ENCODE data around the gene TMC1.

TMC1 gene

DNA sequence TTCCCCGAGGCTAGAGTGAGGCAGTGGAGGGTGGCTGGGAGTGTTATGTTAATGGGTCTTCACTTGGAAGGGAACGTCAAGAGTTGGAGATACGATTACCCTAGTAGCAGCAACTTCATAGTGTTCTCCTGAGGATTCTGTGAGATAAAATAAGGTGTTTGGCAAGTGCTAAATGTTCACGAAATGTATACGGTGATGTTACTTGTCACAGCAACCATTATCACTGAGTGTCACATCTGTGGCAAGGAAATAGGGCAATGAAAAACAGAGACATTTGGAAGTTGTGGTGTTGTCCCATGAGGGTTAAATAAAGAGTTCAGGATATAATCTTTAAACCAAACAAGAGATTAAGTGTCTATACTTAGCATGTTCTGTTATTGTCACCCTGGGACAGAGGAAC lies 248.1 kb downstream of the TMC1 start:
- H3K4me3 ChIP-seq (ENCODE audit: low read depth, low read length): no peak overlapping the region
- no peak for DNase-seq (ENCODE audit: low read depth)
- TF ChIP-seq POLR2A (IDR thresholded peaks at IDR 0.05; ENCODE audit: extremely low read depth, insufficient read length): no peak
- TF ChIP-seq MYC (IDR thresholded peaks at IDR 0.05; ENCODE audit: low read depth, low read length): no peak
- TF ChIP-seq, protein P1, sequence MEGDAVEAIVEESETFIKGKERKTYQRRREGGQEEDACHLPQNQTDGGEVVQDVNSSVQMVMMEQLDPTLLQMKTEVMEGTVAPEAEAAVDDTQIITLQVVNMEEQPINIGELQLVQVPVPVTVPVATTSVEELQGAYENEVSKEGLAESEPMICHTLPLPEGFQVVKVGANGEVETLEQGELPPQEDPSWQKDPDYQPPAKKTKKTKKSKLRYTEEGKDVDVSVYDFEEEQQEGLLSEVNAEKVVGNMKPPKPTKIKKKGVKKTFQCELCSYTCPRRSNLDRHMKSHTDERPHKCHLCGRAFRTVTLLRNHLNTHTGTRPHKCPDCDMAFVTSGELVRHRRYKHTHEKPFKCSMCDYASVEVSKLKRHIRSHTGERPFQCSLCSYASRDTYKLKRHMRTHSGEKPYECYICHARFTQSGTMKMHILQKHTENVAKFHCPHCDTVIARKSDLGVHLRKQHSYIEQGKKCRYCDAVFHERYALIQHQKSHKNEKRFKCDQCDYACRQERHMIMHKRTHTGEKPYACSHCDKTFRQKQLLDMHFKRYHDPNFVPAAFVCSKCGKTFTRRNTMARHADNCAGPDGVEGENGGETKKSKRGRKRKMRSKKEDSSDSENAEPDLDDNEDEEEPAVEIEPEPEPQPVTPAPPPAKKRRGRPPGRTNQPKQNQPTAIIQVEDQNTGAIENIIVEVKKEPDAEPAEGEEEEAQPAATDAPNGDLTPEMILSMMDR (IDR thresholded peaks at IDR 0.05; ENCODE audit: low read depth, low read length): no peak
- TF ChIP-seq, protein P2, sequence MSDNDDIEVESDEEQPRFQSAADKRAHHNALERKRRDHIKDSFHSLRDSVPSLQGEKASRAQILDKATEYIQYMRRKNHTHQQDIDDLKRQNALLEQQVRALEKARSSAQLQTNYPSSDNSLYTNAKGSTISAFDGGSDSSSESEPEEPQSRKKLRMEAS (IDR thresholded peaks at IDR 0.05; ENCODE audit: low read depth, low read length): no peak

DNA sequence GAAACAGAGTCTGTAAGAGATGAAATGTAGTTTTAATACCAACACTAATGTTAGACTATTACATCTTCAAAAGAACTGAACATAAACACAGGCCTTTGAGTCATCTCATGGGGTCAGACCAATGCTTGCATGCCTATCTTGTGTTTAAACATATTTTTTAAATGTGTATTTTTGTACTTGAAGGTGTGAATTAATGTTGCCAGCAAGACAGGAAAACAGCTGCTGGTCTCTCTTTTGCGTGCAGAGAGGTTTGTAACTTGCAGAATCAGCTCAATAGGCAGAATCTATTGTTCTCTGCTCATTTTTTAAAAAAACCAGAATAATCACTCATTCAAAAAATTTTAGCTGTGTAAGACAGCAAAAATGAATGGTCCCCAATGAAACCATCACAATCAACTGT lies 251.3 kb downstream of the TMC1 start:
- DNase-seq (ENCODE audit: low read depth): no peak
- TF ChIP-seq, protein P1 (IDR thresholded peaks at IDR 0.05; ENCODE audit: low read depth, low read length): no peak
- TF ChIP-seq POLR2A (IDR thresholded peaks at IDR 0.05; ENCODE audit: extremely low read depth, insufficient read length): no peak
- no peak for TF ChIP-seq MYC (IDR thresholded peaks at IDR 0.05; ENCODE audit: low read depth, low read length)
- TF ChIP-seq, protein P2 (IDR thresholded peaks at IDR 0.05; ENCODE audit: low read depth, low read length): no peak
- H3K4me3 ChIP-seq (ENCODE audit: low read depth, low read length): no peak overlapping the region

DNA sequence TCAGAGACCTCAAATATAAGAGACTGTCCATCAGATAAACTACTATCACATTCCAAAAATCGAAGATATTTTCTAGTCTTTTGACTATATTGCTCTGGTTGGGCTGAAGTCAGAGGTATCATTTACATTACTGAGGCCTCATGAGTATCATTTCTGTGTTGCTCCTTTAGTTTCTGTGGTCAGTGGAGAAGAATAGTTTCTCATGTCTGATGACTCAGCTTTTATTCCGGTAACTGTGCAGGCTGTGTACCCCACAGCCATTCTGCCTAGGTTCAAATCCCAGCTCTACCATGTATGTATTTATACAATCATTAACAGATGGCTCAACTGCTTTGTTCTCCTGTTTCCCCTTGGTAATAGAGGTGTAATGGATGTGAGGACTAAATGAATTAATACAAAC lies 252.2 kb downstream of the TMC1 start:
- no peak overlapping the region for H3K4me3 ChIP-seq (ENCODE audit: low read depth, low read length)
- no peak for DNase-seq (ENCODE audit: low read depth)
- TF ChIP-seq MYC (IDR thresholded peaks at IDR 0.05; ENCODE audit: low read depth, low read length) (no peak), POLR2A (IDR thresholded peaks at IDR 0.05; ENCODE audit: extremely low read depth, insufficient read length) (no peak)
- TF ChIP-seq, protein P1 (IDR thresholded peaks at IDR 0.05; ENCODE audit: low read depth, low read length): no peak
- TF ChIP-seq, protein P2 (IDR thresholded peaks at IDR 0.05; ENCODE audit: low read depth, low read length): no peak

DNA sequence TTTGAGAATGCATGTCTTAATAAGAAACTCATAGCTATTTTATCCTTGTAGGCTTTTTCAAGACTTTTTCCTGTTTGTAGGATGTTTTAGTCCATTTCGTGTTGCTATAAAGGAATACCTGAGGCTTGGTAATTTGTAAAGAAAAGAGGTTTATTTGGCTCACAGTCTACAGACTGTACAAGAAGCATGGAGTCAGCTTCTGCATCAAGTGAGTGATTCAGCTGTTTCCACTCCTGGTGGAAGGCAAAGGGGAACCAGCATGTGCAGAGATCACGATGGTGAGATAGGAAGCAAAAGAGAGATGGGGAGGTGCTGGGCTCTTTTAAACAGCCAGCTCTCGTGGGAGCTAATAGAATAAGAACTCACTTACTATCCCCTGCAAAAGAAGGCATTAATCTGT lies 254.2 kb downstream of the TMC1 start:
- DNase-seq (ENCODE audit: low read depth): no peak
- TF ChIP-seq, protein P1 (IDR thresholded peaks at IDR 0.05; ENCODE audit: low read depth, low read length): no peak
- TF ChIP-seq, protein P2 (IDR thresholded peaks at IDR 0.05; ENCODE audit: low read depth, low read length): no peak
- TF ChIP-seq MYC (IDR thresholded peaks at IDR 0.05; ENCODE audit: low read depth, low read length) (no peak), POLR2A (IDR thresholded peaks at IDR 0.05; ENCODE audit: extremely low read depth, insufficient read length) (no peak)
- no peak overlapping the region for H3K4me3 ChIP-seq (ENCODE audit: low read depth, low read length)

DNA sequence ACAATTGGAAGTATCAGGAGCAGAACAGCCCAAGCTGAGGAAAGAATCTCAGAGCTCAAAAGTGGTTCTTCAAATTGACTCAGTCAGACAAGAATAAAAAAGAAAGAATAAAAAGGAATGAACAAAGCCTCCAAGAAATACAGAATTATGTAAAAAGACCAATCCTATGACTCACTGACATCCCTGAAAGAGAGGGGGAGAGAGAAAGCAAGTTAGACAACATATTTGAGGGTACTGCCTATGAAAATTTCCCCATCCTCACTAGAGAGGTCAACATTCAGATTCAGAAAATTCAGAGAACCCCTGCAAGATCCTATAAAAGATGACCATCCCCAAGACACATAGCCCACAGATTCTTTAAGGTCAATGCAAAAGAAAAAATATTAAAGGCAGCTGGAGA lies 258.2 kb downstream of the TMC1 start:
- DNase-seq (ENCODE audit: low read depth): no peak
- H3K4me3 ChIP-seq (ENCODE audit: low read depth, low read length): no peak overlapping the region
- TF ChIP-seq, protein P1 (IDR thresholded peaks at IDR 0.05; ENCODE audit: low read depth, low read length): no peak
- no peak for TF ChIP-seq MYC (IDR thresholded peaks at IDR 0.05; ENCODE audit: low read depth, low read length)
- no peak for TF ChIP-seq POLR2A (IDR thresholded peaks at IDR 0.05; ENCODE audit: extremely low read depth, insufficient read length)
- TF ChIP-seq, protein P2 (IDR thresholded peaks at IDR 0.05; ENCODE audit: low read depth, low read length): no peak

DNA sequence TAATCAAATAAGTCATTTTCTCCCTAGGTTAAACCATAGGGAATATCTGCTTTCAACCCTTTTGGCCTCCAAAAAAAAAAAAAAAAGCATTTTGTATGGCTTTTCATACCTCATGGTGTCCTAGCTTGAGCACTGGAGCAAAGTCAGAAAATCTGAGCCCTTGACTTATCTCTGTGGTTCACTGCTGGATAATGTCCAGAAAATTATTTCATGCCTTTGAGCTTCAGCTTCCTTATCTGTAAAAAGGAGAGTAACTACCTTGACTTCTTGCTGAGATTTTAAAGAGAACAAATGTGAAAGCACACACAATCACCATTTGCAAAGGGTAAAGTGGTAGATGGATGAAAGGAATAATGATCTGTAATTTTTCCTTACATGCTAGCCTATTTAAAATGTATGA lies 265.5 kb downstream of the TMC1 start:
- no peak overlapping the region for H3K4me3 ChIP-seq (ENCODE audit: low read depth, low read length)
- no peak for DNase-seq (ENCODE audit: low read depth)
- TF ChIP-seq, protein P2 (IDR thresholded peaks at IDR 0.05; ENCODE audit: low read depth, low read length): no peak
- TF ChIP-seq MYC (IDR thresholded peaks at IDR 0.05; ENCODE audit: low read depth, low read length) (no peak), POLR2A (IDR thresholded peaks at IDR 0.05; ENCODE audit: extremely low read depth, insufficient read length) (no peak)
- TF ChIP-seq, protein P1 (IDR thresholded peaks at IDR 0.05; ENCODE audit: low read depth, low read length): no peak

All from NB4 (cell line).